GM21526 (cell line): ENCODE data around the gene ITPKB.
"Not testable (repeated sequence)": the region's sequence is repeated elsewhere in the genome, so short reads cannot be mapped to it uniquely, and the experiment has no call there.

Experiments
- ATAC-seq: cut with Tn5 transposase; IDR thresholded peaks from one replicate; pipeline ENCODE4 v1.9.1; 2021; ENCODE audit warnings: moderate library complexity; ENCODE audit not compliant: unreplicated experiment, low FRiP score

The ITPKB gene

GRCh38 chr1:226643177-226643576, 95.9 kb downstream of the ITPKB start:
- ATAC-seq = peak; percentile 56

- ATAC-seq = no peak
Measured at GRCh38 chr1:226642421-226642820, 96.7 kb downstream of the ITPKB start.

- no peak for ATAC-seq
Measured at GRCh38 chr1:226641671-226642231, 97.3 kb downstream of the ITPKB start.

GRCh38 chr1:226640321-226641136, 98.6 kb downstream of the ITPKB start:
- ATAC-seq = no peak

GRCh38 chr1:226639631-226640061, 99.4 kb downstream of the ITPKB start:
- no peak for ATAC-seq

GRCh38 chr1:226639206-226639605, 99.9 kb downstream of the ITPKB start:
- not testable (repeated sequence) for ATAC-seq

GRCh38 chr1:226638608-226639007, 100.5 kb downstream of the ITPKB start:
- ATAC-seq = no peak

GRCh38 chr1:226638001-226638601, 101.0 kb downstream of the ITPKB start:
- no peak for ATAC-seq

- no peak for ATAC-seq
Measured at GRCh38 chr1:226637147-226637935, 101.7 kb downstream of the ITPKB start.

GRCh38 chr1:226636847-226637096, 102.3 kb downstream of the ITPKB start:
- no peak for ATAC-seq

GRCh38 chr1:226635456-226635941, 103.6 kb downstream of the ITPKB start:
- ATAC-seq = no peak

GRCh38 chr1:226634611-226635246, 104.4 kb downstream of the ITPKB start:
- no peak for ATAC-seq

- peak; percentile 73 for ATAC-seq
Measured at GRCh38 chr1:226634166-226634588, 104.9 kb downstream of the ITPKB start.

- ATAC-seq = peak; percentile 5
Measured at GRCh38 chr1:226633541-226634165, 105.4 kb downstream of the ITPKB start.

- ATAC-seq = no peak
Measured at GRCh38 chr1:226632922-226633351, 106.1 kb downstream of the ITPKB start.

- ATAC-seq = no peak
Measured at GRCh38 chr1:226632169-226632879, 106.8 kb downstream of the ITPKB start.

- no peak for ATAC-seq
Measured at GRCh38 chr1:226631229-226632000, 107.7 kb downstream of the ITPKB start.

- ATAC-seq = no peak
Measured at GRCh38 chr1:226630592-226630991, 108.5 kb downstream of the ITPKB start.
